GM12891 (cell line): Measurements from ENCODE around the gene NUMB.

Experiments
- POLR2A ChIP-seq: IDR thresholded peaks from 2 replicates; pipeline ENCODE4 v1.6.1; 2011; ENCODE audit warnings: low read depth, low read length, control low read depth
- POLR2AphosphoS5 ChIP-seq: IDR thresholded peaks from 2 replicates; pipeline ENCODE4 v1.6.1; 2011; ENCODE audit warnings: low read depth, low read length, control low read depth
- SPI1 ChIP-seq: IDR thresholded peaks from 2 replicates; pipeline ENCODE4 v1.6.1; 2011; ENCODE audit warnings: low read depth, low read length, control low read depth
- TAF1 ChIP-seq: IDR thresholded peaks from 2 replicates; pipeline ENCODE4 v1.6.1; 2011; ENCODE audit warnings: low read depth, low read length, control low read depth

DNA sequence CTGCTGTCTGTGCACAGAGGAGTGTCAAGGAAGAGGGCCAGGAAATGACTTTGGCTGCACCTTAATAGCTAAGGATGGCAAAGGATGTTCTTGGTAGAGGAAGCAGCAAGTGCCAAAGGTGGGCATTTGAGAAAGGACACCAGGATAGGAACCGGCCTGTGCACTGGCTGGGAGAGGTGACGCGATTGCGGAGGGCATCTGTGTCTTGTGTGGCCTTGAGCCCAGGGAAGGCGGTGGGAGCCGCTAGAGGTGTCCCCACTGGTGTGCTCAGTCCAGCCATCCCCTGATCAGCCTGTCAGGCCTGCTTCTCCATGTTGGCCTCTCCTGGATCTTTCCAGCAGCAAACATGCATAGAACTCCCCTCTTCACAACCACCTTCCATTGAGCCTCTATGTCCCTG, 190.9 kb downstream of the NUMB start:
- TF ChIP-seq POLR2AphosphoS5 = no peak
- TF ChIP-seq POLR2A = no peak
- TF ChIP-seq SPI1 = no peak
- TF ChIP-seq TAF1 = no peak
